Neutrophil (primary cell): ENCODE results near the gene PGD.

Source experiments
- H3K27ac ChIP-seq: fragments of 200-600 bp; sonication (generic); 2 replicates; pipeline ENCODE4 v1.5.1; 2016; ENCODE audit warnings: mild to moderate bottlenecking, moderate library complexity
- H3K27me3 ChIP-seq: fragments of 200-600 bp; sonication (generic); 2 replicates; pipeline ENCODE4 v1.6.0; 2016; ENCODE audit warnings: mild to moderate bottlenecking
- H3K36me3 ChIP-seq: fragments of 200-600 bp; sonication (generic); 2 replicates; pipeline ENCODE4 v1.5.1; 2017
- H3K4me1 ChIP-seq, 2 experiments: fragments of 200-600 bp in 1 of 2; sonication (generic) in 1 of 2; 1 replicate in 1 of 2; 2 replicates in 1 of 2; pipeline versions ENCODE4 v1.5.1 to v1.6.1; 2013 to 2016; ENCODE audit warnings: low read depth in 1 of 2, low read length in 1 of 2, mild to moderate bottlenecking in 1 of 2, moderate library complexity in 1 of 2; ENCODE audit not compliant: control insufficient read depth in 1 of 2, insufficient read depth in 1 of 2
- H3K4me3 ChIP-seq, 2 experiments: fragments of 200-600 bp in 1 of 2; sonication (generic) in 1 of 2; 1 replicate in 1 of 2; 2 replicates in 1 of 2; pipeline ENCODE4 v1.5.1; 2013 to 2016; ENCODE audit warnings: low read depth in 1 of 2, low read length in 1 of 2, mild to moderate bottlenecking in 1 of 2, moderate library complexity in 1 of 2
- H3K9me3 ChIP-seq: fragments of 200-600 bp; sonication (generic); 2 replicates; pipeline ENCODE4 v1.5.1; 2016
- TF ChIP-seq, protein P1 (sequence below): fragments of 200-600 bp; sonication (generic); IDR thresholded peaks from 2 replicates; pipeline ENCODE4 v1.5.1; 2016; ENCODE audit warnings: antibody characterized with exemption

PGD gene

DNA sequence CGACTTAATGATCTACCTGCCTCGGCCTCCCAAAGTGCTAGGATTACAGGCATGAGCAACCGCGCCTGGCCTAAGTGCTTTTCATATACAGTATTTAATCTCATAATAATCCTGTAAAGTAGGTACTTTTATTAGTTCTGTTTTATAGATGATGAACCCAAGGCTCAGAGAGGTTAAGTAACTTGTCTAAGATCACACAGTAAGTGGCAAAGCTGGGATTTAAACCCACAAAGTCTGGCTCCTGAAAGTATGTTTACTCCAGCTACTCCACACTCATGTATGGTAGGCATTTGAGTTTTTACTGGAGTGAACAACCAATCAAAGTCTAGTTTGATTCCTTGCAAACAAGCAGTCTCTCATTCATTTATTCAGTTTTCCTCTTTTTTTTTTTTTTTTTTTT lies 71.2 kb downstream of the PGD start:
- Histone ChIP-seq H3K4me1 (peaks cover 21 to 25% of the 10 kb centered on the region in 2 experiments), H3K4me3 (no peak overlapping the region), H3K27ac (no peak overlapping the region), H3K9me3 (no peaks in the 10 kb centered on the region), H3K27me3 (no peaks in the 10 kb centered on the region), H3K36me3 (no peaks in the 10 kb centered on the region)
- TF ChIP-seq, protein P1, sequence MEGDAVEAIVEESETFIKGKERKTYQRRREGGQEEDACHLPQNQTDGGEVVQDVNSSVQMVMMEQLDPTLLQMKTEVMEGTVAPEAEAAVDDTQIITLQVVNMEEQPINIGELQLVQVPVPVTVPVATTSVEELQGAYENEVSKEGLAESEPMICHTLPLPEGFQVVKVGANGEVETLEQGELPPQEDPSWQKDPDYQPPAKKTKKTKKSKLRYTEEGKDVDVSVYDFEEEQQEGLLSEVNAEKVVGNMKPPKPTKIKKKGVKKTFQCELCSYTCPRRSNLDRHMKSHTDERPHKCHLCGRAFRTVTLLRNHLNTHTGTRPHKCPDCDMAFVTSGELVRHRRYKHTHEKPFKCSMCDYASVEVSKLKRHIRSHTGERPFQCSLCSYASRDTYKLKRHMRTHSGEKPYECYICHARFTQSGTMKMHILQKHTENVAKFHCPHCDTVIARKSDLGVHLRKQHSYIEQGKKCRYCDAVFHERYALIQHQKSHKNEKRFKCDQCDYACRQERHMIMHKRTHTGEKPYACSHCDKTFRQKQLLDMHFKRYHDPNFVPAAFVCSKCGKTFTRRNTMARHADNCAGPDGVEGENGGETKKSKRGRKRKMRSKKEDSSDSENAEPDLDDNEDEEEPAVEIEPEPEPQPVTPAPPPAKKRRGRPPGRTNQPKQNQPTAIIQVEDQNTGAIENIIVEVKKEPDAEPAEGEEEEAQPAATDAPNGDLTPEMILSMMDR = no peak
